Measurements from ENCODE around the gene AP1G2.

The AP1G2 gene

DNA sequence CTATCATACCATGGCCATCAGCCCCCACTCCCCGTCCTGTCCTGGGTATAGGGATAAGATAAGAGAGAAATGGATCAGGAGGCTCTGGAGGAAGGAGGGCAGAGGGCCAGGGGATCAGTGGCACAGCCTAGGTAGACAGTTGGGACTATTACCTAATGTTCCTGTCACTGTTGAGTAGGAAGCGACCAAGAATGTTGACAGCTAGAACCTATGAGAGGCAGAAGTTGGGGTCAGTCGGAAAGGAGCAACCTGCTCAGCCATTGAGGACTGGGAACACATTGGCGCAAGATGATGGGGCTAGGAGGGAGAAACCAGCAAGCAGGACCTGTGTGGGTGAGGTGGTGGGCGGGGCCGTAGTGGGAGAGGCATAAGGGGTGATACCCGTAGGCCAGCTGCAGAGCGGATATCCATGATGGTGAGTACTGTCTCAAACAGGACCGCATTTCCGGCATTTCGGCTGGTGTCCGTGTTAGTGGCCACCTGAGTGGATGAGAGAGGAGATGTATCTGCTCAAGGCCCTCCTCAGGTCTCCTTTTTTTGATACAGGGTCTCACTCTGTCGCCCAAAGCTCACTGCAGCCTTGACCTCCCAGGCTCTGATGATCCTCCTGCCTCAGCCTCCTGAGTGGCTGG, 3.3 kb downstream of the AP1G2 start:
- no peak for TF ChIP-seq CTCF (IDR thresholded peaks at IDR 0.05; ENCODE audit: insufficient read depth, low read depth, low read length, missing control alignments)
- no peak for DNase-seq (ENCODE audit: low read depth)

GRCh38 chr14:23563473-23564180, 4.0 kb downstream of the AP1G2 start:
- no peak for TF ChIP-seq CTCF (IDR thresholded peaks at IDR 0.05; ENCODE audit: insufficient read depth, low read depth, low read length, missing control alignments)
- DNase-seq (ENCODE audit: low read depth): no peak
- H3K4me3 ChIP-seq (ENCODE audit: low read depth, low read length): no peak overlapping the region

More for the DNA sequence above, 3.3 kb downstream of the AP1G2 start:
- H3K4me3 ChIP-seq (ENCODE audit: low read depth, low read length): no peak overlapping the region

DNA sequence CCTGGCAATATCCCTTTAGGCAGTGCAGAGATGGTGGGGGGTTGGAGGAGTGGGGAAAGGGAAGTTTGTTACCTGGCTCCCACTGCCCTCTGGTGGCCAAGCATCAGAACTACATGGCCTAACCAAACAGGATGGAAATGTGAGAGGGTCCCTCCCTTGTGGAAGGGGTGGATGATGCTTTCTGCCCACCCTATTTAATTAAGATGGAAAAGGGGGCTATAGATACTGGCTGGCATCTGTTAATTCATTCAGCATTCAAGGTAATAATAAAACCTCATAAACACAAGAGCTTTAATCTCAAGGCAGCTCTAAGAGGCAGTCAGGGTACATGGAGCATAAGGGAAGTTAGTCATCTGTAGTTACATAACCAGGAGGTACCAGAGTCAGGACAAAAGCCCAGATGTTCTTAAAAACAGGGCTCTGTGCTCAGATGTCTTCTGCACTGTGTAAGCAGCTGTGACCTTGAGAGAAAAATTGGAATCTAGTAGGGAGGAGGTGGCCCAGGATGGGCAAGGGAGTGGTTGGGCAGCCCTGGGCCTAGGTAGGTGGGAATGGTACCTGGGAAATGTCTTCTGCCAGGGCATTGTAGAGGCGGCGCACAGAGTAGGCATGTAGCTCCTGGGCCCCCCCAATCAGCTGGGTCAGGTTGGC, 4.6 kb downstream of the AP1G2 start:
- DNase-seq (ENCODE audit: low read depth): peak; percentile 66
- TF ChIP-seq CTCF (IDR thresholded peaks at IDR 0.05; ENCODE audit: insufficient read depth, low read depth, low read length, missing control alignments): peak; percentile 95
- H3K4me3 ChIP-seq (ENCODE audit: low read depth, low read length): no peak overlapping the region

DNA sequence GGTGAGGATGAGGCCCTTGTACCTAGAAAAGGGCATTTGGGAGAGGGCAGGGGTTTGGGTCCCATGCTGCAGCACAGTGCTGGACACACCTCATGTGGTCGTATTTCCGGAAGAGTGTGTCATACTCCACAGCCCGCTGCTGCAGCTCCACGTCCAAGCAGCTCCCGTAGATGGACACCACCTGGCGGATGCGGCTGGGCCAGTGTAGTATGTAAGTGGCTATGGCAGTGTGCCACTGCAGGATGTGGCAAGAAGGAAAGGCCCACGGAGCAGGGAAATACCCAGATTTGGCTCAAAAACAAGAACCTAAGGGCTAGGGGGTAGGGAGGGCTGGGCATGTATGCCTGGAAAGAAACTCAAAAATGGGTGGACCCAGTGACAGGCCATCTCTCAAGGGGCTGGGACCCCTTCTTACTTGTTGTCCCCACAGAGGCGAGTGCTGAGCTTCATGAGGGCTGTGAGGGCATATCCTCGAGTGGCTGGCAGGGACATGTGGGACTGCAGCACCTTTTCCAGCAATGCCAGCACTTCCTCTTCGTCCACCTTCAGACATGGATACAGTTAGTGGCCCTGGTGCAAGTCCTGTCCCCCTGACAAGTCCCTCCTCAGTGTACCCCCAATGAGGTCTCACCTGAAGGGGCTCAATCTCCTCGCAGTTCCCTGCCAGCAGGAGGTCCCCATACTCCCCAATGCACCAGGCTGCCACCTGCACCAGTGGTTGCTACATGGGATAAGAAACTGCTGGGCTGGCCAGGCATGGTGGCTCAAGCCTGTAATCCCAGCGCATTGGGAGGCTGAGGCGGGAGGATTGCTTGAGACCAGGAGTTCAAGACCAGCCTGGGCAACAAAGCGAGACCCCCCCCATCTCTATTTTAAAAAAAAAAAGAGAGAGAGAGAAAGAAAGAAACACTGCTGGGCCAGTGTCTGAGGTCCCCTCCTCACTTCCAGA, 5.4 kb downstream of the AP1G2 start:
- TF ChIP-seq CTCF (IDR thresholded peaks at IDR 0.05; ENCODE audit: insufficient read depth, low read depth, low read length, missing control alignments): no peak
- no peak for DNase-seq (ENCODE audit: low read depth)
- H3K4me3 ChIP-seq (ENCODE audit: low read depth, low read length): no peak overlapping the region

GRCh38 chr14:23561259-23561658, 6.3 kb downstream of the AP1G2 start:
- no peak overlapping the region for H3K4me3 ChIP-seq (ENCODE audit: low read depth, low read length)
- TF ChIP-seq CTCF (IDR thresholded peaks at IDR 0.05; ENCODE audit: insufficient read depth, low read depth, low read length, missing control alignments): no peak
- no peak for DNase-seq (ENCODE audit: low read depth)

DNA sequence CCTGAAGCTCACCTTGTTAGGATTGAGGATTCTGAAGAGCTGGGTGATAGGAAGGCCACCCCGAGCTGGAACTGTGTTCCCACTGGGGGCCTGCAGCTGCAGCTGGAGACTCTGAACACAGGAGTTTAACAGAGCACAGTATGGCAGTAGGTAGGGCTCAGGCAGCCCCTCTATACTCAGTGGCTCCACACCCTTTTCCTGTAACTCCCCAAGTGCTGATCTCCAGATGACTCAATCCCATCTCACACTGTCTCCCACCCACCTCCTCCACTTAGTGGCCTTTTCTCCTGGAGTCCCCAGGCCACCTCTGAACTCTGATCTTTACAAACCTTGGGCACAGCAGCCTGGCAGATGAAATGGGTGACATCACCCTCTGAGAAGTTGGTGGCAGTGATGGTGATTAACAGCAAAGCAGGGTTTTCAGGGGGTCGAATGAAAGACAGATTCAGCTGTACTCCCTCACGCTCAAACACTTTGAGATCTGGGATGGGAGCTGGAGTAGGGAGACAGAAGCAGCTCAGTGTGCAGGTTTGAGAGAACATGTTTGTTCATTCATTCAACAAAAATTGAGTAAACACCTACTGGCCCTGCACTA, 7.6 kb downstream of the AP1G2 start:
- TF ChIP-seq CTCF (IDR thresholded peaks at IDR 0.05; ENCODE audit: insufficient read depth, low read depth, low read length, missing control alignments): no peak
- no peak for DNase-seq (ENCODE audit: low read depth)
- no peak overlapping the region for H3K4me3 ChIP-seq (ENCODE audit: low read depth, low read length)

All from GM12865 (cell line).